Measurements from ENCODE around the gene DGKB. TPM values are rescaled to one million over a fixed set of nuclear protein-coding genes. Genes with fewer than 3 reads are reported as not detected.

Gene DGKB
- total RNA-seq, 1 donor from 2014 or later, result not detected

DNA sequence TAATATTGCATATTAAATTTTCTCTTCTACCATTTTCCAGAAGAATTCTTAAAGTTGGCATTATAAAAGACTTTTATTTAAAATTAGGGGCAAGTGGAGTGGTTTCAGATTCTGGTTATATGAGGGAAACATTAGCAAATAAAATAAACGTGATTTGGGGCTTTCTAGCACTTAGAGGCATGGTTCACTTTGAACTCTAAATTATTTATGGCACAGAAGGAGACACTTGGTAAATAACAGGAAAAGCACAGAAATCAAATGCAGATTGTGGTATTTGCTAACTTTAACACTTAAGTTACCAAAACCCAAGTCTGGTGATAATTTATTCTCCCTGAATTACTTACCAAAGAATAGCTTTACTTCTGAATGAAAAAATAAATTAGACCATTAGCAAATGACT lies 778.6 kb downstream of the DGKB start:
- no peak overlapping the region for H3K4me3 ChIP-seq
- no peaks in the 10 kb centered on the region for H3K4me1 ChIP-seq
- intact Hi-C loops (cut with DNase I), result no loop called here
- no peaks in the 10 kb centered on the region for H3K36me3 ChIP-seq
- TF ChIP-seq, protein P1, sequence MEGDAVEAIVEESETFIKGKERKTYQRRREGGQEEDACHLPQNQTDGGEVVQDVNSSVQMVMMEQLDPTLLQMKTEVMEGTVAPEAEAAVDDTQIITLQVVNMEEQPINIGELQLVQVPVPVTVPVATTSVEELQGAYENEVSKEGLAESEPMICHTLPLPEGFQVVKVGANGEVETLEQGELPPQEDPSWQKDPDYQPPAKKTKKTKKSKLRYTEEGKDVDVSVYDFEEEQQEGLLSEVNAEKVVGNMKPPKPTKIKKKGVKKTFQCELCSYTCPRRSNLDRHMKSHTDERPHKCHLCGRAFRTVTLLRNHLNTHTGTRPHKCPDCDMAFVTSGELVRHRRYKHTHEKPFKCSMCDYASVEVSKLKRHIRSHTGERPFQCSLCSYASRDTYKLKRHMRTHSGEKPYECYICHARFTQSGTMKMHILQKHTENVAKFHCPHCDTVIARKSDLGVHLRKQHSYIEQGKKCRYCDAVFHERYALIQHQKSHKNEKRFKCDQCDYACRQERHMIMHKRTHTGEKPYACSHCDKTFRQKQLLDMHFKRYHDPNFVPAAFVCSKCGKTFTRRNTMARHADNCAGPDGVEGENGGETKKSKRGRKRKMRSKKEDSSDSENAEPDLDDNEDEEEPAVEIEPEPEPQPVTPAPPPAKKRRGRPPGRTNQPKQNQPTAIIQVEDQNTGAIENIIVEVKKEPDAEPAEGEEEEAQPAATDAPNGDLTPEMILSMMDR (IDR thresholded peaks at IDR 0.05), result no peak
- no peak overlapping the region for H3K27ac ChIP-seq
- DNase-seq (ENCODE audit: low spot score in 2 of 2), result no peak
- H3K9me3 ChIP-seq, result no peaks in the 10 kb centered on the region
- no peaks in the 10 kb centered on the region for H3K27me3 ChIP-seq

DNA sequence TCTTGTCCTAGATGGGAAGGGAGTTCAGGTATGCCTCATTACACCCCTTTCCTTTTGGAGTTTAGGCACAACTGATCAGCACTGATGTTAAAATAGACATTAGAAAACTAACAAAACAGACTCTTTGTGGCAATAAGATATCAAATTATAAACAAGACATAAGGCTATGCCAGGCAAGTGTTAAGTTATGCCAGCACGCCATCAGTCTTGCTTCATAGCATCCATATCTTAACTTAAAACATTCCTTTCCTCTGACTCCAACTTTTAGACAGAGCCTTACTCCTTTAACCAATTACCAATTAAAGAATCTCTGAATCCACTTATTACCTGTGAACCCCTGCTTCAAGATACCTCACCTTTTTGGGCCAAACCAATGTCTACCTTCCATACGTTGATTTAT lies 786.9 kb downstream of the DGKB start:
- DNase-seq (ENCODE audit: low spot score in 2 of 2), result no peak
- intact Hi-C loops (cut with DNase I), result no loop called here
- H3K9me3 ChIP-seq, result no peaks in the 10 kb centered on the region

DNA sequence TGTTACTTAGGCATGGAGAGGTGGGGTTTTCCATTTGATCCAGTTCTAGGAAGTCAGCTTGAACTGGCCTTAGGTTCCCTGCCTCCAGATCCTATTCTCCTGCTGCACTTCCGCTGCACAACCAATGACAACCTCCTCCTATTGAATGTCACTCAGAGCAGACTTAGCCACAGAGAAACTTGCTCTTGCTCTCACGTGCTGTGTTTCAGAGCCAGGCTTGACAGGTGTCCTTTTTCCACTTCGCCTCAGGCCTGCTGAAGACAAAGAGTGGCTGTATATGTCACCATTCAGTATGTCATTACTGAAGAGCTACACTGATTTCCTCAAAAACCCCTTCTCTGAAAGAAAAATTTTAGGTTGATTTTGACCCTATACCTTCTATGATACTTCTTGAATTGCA lies 797.7 kb downstream of the DGKB start:
- Histone ChIP-seq H3K27me3 (no peaks in the 10 kb centered on the region), H3K4me3 (no peak overlapping the region), H3K36me3 (no peaks in the 10 kb centered on the region), H3K4me1 (no peaks in the 10 kb centered on the region), H3K9me3 (no peaks in the 10 kb centered on the region), H3K27ac (no peak overlapping the region)
- intact Hi-C loops (cut with DNase I), result no loop called here
- no peak for DNase-seq (ENCODE audit: low spot score in 2 of 2)
- TF ChIP-seq, protein P1 (IDR thresholded peaks at IDR 0.05), result no peak

More for the DNA sequence above, 786.9 kb downstream of the DGKB start:
- Histone ChIP-seq H3K4me3 (no peak overlapping the region), H3K4me1 (no peaks in the 10 kb centered on the region), H3K36me3 (no peaks in the 10 kb centered on the region), H3K27ac (no peak overlapping the region), H3K27me3 (no peaks in the 10 kb centered on the region)
- TF ChIP-seq, protein P1 (IDR thresholded peaks at IDR 0.05), result no peak

DNA sequence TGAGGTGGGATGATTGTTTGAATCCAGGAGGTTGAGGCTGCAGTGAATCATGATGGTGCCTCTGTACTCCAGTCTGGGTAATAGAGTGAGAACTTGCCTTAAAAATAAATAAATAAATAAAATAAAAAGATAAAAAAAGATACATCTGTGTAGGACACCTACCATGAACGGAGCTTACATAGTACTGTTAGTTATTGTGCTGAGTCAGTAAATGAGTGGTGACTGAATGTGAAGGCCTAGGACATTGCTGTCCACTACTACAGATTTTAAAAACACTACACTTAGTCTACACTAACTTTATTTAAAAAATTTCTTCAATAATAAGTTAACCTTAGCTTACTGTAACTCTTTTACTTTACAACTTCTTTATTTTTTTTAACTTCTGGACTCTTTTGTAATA lies 806.4 kb downstream of the DGKB start:
- Histone ChIP-seq H3K36me3 (no peaks in the 10 kb centered on the region), H3K27ac (no peak overlapping the region), H3K4me1 (no peaks in the 10 kb centered on the region), H3K27me3 (no peaks in the 10 kb centered on the region), H3K9me3 (no peaks in the 10 kb centered on the region), H3K4me3 (no peak overlapping the region)
- intact Hi-C loops (cut with DNase I), result no loop called here
- TF ChIP-seq, protein P1 (IDR thresholded peaks at IDR 0.05), result no peak
- no peak for DNase-seq (ENCODE audit: low spot score in 2 of 2)

DNA sequence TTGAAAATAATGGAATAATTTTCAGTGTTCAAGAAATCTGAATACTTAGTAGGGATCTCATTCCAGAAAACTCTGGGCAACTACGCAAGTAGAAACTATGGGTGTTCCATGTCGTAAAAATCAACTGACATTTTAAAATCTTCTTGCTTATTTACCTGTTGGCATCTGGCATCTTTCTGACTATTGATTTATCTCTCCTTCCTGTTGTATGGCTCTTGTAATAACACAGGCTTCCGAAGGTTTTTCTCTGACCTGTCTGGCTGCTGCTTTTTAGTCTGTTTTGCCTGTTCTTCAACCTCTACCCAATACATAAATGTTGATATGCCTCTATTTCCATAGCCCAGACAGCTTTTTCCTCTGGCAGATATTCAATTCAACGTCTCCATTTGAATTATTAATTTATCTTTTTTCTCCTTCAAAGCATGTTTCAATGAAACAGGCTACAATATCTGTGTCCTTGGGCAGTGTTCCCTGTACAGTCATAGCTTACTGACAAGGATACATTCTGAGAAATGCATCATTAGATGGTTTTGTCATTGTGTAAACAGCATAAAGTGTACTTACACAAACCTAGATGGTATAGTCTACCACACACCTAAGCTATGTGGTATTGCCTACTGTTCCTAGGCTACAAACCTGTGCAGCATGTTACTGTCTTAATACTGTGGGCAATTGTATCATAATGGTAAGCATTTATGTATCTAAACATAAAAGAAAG lies 807.2 kb downstream of the DGKB start:
- intact Hi-C loops (cut with DNase I), result no loop called here
- no peak overlapping the region for H3K27ac ChIP-seq
- no peaks in the 10 kb centered on the region for H3K27me3 ChIP-seq
- no peaks in the 10 kb centered on the region for H3K4me1 ChIP-seq
- H3K36me3 ChIP-seq, result no peaks in the 10 kb centered on the region
- TF ChIP-seq, protein P1 (IDR thresholded peaks at IDR 0.05), result no peak
- no peaks in the 10 kb centered on the region for H3K9me3 ChIP-seq
- H3K4me3 ChIP-seq, result no peak overlapping the region
- DNase-seq (ENCODE audit: low spot score in 2 of 2), result no peak

All from ascending aorta (tissue), 2 donors.